NCI-H2107 treated with DMSO at 0.1 percent for 48 hours (cell line): ENCODE data around the gene TSPAN10.
"Not testable (repeated sequence)": the region's sequence is repeated elsewhere in the genome, so short reads cannot be mapped to it uniquely, and the experiment has no call there.

Source experiments
- DNase-seq: peaks from one replicate; lab custom pipeline; 2025; ENCODE audit not compliant: unreplicated experiment; lab: John Stamatoyannopoulos, UW

Gene TSPAN10

DNA sequence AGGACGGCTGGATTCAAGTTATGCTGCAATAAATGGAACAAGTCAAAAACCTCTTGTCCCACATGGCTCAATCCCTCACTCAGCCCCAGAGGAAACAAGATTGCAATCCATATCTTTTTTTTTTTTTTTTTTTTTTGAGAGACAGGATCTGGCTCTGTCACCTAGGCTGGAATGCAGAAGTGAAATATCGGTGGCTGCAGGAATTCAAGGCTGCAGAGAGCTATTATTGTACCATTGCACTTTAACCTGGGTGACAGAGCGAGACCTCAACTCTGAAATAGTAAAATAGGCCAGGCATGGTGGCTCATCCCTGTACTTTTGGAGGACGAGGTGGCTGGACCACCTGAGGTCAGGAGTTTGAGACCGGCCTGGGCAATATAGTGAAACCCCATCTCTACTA, 22.0 kb downstream of the TSPAN10 start:
- no peak for DNase-seq

GRCh38 chr17:81660441-81660840, 23.4 kb downstream of the TSPAN10 start:
- no peak for DNase-seq

DNA sequence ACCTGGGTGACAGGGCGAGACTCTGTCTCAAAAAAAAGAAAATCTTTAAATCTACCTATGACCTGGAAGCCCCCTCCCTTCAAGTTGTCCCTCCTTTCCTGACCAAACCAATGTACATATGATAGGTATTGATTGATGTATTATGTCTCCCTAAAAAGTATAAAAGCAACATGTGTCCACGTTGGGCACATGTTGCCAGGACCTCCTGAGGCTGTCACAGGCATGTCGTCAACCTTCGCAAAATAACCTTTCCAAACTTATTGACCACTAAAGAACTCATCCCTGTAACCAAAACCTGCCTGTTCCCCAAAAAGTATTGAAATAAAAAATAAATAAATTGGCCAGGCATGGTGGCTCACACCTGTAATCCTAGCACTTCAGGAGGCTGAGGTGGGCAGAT, 25.0 kb downstream of the TSPAN10 start:
- DNase-seq: no peak

DNA sequence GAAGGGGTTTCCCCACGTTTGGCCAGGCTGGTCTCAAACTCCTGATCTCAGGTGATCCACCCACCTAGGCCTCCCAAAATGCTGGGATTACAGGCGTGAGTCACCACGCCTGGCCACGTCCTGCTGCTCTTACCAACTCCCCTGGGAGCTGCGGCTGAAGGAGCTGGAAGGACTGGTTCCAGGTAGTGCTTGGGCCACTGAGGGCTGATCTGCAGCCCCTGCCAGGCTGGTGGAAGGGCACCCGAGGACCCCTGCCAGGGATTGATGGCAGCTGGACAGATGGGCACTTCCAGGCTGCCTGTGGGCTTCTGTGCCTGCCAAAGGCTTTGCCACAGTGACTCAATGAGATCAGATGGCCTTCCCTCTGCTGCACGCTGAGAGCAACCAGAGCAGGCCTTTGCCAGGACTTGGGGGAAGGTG, 27.1 kb downstream of the TSPAN10 start:
- DNase-seq: no peak

DNA sequence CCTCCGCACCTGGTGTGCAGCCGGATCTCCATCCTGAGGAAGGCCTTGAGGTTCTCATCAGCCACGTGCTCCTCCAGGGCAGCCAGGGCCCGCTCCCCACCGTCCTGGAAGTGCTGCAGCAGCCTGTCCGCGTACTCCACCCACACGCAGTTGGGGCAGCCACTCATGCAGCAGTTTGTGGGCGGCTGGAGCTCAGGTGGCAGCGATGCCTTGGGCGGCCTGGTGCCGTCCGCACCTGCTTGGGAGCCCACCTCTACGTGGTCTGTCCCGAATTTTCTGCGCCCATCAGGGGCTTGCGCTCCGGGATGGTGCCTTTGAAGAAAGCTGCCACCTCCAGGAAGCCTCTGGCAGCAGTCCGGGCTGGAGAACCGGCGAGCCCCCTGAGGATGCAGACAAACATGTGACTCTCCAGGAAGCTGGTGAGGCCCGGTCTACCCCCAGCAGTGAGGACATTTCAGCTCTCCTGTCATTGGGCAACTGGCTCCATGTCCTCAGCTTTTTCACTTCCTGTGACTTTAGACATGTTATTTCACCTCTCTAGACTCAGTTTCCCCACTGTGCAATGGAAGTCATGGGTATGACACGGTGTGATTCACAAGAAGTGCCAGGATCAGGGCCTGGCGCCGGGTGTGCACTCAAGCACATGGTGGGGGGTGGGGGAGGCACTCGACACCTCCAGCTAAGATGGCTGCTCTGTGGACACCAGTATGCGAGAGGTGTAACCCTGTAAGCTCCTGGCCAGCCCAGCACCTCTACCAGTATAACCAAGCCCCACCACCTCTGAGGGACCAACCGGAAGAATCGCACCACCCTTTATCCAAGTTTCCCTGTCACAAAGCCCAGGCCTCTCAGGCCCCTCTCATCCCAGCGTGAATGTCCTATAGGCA, 28.5 kb downstream of the TSPAN10 start:
- no peak for DNase-seq

GRCh38 chr17:81666092-81666341, 29.0 kb downstream of the TSPAN10 start:
- DNase-seq: no peak

DNA sequence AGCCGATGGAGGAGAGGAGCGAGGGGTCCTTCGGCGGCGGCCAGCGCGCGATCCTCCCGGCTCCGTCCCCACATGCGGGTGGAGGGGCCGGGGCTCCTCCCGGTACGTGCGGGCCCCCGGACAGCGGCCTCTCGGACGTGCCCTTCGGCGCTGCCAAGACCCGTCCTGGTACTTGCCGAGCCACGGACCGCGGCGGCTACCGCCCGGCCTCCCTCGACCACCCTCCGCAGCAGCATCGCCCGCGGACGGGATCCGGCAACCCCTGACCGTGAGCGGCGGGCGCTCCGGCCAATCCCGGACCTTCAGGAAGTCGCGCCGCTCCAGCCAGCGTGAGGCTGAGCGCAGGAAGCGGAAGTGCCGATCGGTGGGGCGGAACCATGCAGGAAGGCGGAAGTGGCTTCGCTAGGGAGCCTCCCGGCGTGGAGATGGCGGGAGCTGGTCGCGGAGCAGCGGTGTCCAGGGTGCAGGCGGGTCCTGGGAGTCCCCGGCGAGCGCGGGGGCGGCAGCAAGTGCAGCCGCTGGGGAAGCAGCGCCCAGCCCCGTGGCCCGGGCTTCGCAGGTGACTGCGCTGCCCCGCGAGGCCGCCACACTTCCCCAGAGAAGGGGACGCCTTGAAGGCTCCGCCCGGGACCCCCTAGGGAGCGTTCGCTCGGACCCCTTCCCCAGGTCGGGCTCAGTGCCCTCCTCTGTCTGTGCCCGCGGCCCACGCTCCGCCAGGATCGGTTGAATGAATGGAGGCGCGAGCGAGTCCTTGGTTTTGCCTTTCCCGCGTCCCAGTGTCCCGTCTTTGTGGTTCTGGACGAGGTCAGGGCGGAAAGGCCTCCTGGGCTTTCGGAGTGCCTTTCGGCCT, 29.6 kb downstream of the TSPAN10 start, which contains the start of the genes CCDC137 and OXLD1:
Gene CCDC137 (plus strand): TSS at position 396 of the 850 bp plus-strand sequence. CDS start 30 bp downstream, at position 426.
Gene OXLD1 (minus strand): TSS at position 264 of the 850 bp plus-strand sequence. CDS start 28 bp downstream, at position 236.
- DNase-seq: peak; percentile 74

DNA sequence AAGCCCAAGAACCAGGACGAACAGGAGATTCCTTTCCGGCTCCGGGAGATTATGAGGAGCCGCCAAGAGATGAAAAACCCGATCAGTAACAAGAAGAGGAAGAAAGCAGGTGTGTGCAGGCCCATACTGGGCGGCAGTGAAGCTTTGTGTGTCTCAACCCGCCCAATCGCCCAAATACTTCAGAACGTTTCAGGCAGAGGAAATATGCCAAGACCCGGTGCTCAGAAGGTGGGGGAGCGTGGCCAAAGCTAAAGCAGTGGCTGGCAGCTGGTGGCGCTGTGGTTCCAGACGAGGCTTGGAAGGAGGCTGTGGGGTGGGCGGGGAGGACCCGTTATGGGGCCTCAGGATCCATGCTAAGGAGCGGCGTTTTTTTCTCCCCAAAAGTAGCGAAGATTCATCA, 30.8 kb downstream of the TSPAN10 start:
- no peak for DNase-seq

- no peak for DNase-seq
Measured at GRCh38 chr17:81672504-81672903, 35.5 kb downstream of the TSPAN10 start.

DNA sequence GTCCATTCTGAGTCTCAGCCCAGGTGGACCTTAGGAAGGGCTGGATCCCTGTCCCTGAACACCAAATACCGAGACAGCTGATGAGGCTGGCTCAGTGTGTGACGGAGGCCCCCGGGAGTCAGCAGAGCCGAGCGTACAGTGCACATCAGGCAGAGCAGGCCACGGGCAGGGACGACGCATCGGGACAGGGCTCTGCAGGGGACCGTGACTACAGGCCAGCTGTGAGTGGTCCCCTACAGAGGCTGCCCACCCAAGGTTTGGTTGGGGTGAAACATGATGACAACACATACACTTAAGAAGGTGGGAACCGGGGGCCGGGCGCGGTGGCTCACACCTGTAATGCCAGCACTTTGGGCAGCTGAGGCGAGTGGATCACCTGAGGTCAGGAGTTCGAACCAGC, 36.0 kb downstream of the TSPAN10 start:
- DNase-seq: no peak

DNA sequence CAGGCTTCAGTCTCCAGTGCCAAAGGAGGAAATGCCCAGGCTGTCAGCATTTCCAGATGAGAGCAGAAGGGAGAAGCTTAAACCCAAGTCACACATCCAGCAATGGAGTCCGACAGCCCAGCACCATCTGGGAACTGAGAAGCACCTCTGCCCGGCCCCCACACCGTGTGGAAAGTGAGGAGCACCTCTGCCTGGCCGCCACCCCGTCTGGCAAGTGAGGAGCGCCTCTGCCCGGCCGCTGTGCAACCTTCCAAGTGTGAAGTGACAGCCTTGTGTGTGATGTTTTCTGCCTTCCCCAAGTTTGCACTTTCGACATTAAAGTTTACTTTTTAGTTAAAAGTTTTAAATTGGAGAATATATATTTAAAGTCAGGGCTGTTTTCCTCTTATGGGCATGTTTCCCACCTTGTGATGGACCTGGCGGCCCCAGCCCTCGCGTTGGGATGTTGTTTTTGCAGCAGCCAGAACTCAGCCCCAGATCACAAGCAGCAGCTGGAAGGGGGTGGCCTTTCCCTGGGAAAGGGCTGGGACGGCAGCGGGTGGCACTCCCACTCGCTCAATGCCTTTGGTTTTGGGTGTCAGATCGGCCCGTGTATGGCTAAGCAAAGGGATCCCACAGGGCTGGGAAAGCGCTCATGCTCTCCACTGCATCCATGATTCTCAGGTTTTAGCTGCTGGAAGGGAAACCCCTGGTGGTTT, 36.7 kb downstream of the TSPAN10 start:
- DNase-seq: no peak

DNA sequence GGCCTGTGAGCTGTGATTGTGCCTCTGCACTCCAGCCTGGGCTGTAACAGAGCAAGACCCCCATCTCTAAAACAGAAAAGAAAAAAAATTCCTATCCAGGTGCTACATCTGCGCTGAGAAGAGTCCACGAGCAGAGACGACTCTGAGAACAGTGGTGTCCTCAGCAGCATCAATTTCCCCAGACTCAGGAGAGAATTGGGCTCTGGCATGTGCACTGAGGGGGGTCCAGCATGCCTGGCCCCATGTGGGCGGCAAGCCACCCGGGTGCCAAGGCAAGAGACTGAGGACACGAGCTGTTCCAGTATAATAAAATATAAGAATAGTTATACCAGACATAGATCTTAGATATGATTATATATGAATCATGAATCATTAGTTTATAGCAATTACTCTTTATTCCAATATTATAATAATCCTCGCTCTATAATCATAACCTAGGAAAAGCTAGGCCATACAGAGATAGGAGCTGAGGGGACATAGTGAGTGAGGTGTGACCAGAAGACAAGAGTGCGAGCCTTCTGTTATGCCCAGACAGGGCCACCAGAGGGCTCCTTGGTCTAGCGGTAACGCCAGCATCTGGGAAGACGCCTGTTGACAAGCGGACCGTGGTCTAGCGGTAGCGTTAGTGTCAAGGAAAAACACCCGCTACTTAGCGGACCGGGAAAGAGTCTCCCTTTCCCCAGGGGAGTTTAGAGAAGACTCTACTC, 38.7 kb downstream of the TSPAN10 start:
- not testable (repeated sequence) for DNase-seq

- no peak for DNase-seq
Measured at GRCh38 chr17:81676906-81677305, 39.9 kb downstream of the TSPAN10 start.

DNA sequence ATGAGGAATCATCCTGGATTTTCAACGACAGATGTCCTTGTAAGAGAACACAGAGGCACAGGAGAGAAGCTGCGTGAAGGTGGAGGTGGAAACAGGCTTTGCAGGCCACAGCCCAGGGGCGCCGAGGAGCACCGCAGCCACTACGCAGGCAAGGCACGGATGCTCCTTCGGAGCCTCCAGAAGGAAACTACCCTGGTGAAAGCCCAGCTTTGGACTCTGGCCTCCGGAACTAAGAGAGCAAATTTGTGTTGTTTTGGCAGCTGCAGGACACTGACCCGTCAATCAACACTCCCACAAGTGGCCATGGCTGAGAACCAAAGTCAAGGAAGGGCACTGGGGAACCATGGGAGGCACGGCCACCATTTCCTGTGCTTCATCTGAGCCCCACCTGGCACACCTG, 43.2 kb downstream of the TSPAN10 start:
- DNase-seq: no peak

- DNase-seq: peak; percentile 39
Measured at GRCh38 chr17:81681672-81682071, 44.7 kb downstream of the TSPAN10 start.

DNA sequence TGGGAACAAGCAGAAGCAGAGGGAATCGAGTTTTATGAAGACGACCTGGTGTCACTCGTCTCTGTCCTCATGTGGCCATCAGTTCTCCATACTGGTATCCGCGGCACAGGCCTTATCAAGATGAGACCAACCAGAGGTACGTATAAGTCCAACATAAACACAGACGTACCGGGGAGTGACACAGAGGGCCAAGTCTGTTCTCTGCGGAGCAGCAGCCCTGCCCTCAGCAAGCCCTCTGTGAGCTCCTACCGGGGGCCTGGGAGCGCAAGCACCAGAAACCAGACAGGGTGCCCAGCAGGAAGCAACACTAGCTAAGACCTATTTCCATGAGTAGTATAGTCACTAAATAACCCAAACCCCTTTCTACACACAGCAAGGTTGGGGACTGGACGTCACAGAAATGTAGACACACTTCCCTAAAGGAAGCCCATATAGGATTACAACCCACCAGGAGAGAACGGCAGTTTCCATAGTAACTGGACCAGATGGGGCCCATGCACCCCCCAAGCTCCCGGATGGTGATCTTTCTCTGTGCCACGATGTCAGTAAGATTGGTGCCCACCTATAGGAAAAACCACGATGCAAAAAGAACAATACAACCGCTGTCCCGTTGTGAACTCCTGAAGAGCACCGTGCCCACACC, 45.7 kb downstream of the TSPAN10 start:
- DNase-seq: no peak

- DNase-seq: no peak
Measured at GRCh38 chr17:81683208-81683583, 46.2 kb downstream of the TSPAN10 start.

- peak; percentile 92 for DNase-seq
Measured at GRCh38 chr17:81683584-81684441, 46.8 kb downstream of the TSPAN10 start, which contains the start of the genes ARL16 and HGS. Gene ARL16 (minus strand): TSS chr17:81683797. CDS start chr17:81683753, 44 bp downstream. Gene HGS (plus strand): TSS chr17:81684011. CDS start chr17:81684067, 56 bp downstream.

GRCh38 chr17:81684442-81684911, 47.5 kb downstream of the TSPAN10 start:
- DNase-seq: no peak
